Measurements from ENCODE around the gene PTOV1.

DNA sequence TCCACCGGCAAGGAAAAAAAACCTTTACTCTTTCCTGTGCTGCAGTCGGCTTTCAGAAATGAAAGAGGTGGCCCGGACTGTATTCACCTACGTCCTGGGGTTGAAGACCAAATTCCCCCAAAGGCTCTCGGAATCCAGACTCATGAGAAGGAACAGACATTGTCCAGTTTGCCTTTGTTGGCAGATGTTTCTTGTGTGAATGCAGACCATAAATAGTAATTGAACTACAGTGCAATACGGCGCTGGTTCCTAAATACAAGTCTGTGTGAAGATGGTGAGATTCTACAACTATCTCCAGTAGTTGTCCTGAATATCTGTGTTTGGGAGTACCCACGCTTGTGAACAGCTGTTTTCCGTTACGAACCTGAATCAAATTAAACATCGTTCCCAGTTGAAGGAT lies 11.2 kb upstream of the PTOV1 start:
- TF ChIP-seq, protein P1, sequence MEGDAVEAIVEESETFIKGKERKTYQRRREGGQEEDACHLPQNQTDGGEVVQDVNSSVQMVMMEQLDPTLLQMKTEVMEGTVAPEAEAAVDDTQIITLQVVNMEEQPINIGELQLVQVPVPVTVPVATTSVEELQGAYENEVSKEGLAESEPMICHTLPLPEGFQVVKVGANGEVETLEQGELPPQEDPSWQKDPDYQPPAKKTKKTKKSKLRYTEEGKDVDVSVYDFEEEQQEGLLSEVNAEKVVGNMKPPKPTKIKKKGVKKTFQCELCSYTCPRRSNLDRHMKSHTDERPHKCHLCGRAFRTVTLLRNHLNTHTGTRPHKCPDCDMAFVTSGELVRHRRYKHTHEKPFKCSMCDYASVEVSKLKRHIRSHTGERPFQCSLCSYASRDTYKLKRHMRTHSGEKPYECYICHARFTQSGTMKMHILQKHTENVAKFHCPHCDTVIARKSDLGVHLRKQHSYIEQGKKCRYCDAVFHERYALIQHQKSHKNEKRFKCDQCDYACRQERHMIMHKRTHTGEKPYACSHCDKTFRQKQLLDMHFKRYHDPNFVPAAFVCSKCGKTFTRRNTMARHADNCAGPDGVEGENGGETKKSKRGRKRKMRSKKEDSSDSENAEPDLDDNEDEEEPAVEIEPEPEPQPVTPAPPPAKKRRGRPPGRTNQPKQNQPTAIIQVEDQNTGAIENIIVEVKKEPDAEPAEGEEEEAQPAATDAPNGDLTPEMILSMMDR (IDR thresholded peaks at IDR 0.05), result no peak
- TF ChIP-seq SMAD3 (CRISPR knock-in tag; IDR thresholded peaks at IDR 0.05; ENCODE audit: borderline replicate concordance), result no peak
- TF ChIP-seq ELF4 (CRISPR knock-in tag; IDR thresholded peaks at IDR 0.05; ENCODE audit: low read depth), result no peak

All from WTC11 (cell line).